OCI-LY1 (cell line): ENCODE data around the gene SLC25A21.

ENCODE experiments used
- H2AFZ ChIP-seq: fragments of 200-600 bp; sonication (generic), shearing (Covaris generic); 2 replicates; pipeline ENCODE4 v1.6.0; 2014; ENCODE audit warnings: antibody characterized with exemption, mild to moderate bottlenecking, low read length
- H3F3A ChIP-seq: fragments of 200-600 bp; sonication (generic), shearing (Covaris generic); 2 replicates; pipeline ENCODE4 v1.6.0; 2014; ENCODE audit warnings: mild to moderate bottlenecking, antibody characterized with exemption, low read length, moderate library complexity; ENCODE audit not compliant: insufficient read depth
- H3K27ac ChIP-seq: fragments of 200-600 bp; sonication (generic); 2 replicates; pipeline ENCODE4 v1.5.1; 2014; ENCODE audit warnings: low read length, mixed run types, mild to moderate bottlenecking, low read depth; ENCODE audit not compliant: poor library complexity, severe bottlenecking
- H3K27me3 ChIP-seq: fragments of 200-600 bp; sonication (generic); 2 replicates; pipeline ENCODE4 v1.6.0; 2014; ENCODE audit warnings: antibody characterized with exemption, mild to moderate bottlenecking, low read length, moderate library complexity; ENCODE audit not compliant: insufficient read depth
- H3K36me3 ChIP-seq: fragments of 200-600 bp; sonication (generic); 2 replicates; pipeline ENCODE4 v1.6.1; 2014; ENCODE audit warnings: mild to moderate bottlenecking, antibody characterized with exemption, low read length, moderate library complexity, mixed read lengths; ENCODE audit not compliant: insufficient read depth
- H3K4me1 ChIP-seq: fragments of 200-600 bp; sonication (generic); 2 replicates; pipeline ENCODE4 v1.5.1; 2014; ENCODE audit warnings: mild to moderate bottlenecking, low read length, moderate library complexity; ENCODE audit not compliant: insufficient read depth, severe bottlenecking
- H3K4me2 ChIP-seq: fragments of 200-600 bp; sonication (generic), shearing (Covaris generic); 2 replicates; pipeline ENCODE4 v1.6.1; 2014; ENCODE audit warnings: low read length
- H3K4me3 ChIP-seq: fragments of 200-600 bp; sonication (generic); 2 replicates; pipeline ENCODE4 v1.5.1; 2014; ENCODE audit warnings: low read length, low read depth, mild to moderate bottlenecking, mixed read lengths; ENCODE audit not compliant: poor library complexity, severe bottlenecking
- H3K79me2 ChIP-seq: fragments of 200-600 bp; shearing (Covaris generic); 2 replicates; pipeline ENCODE4 v1.6.1; 2016; ENCODE audit warnings: mixed run types, low read length, mixed read lengths; ENCODE audit not compliant: insufficient read depth
- H3K9ac ChIP-seq: fragments of 200-600 bp; sonication (generic), shearing (Covaris generic); 2 replicates; pipeline ENCODE4 v1.6.1; 2014; ENCODE audit warnings: mild to moderate bottlenecking, low read length, mixed read lengths
- H3K9me2 ChIP-seq: fragments of 200-600 bp; sonication (generic), shearing (Covaris generic); 2 replicates; pipeline ENCODE4 v1.6.1; 2014; ENCODE audit warnings: low read depth, mild to moderate bottlenecking, low read length, mixed read lengths
- H3K9me3 ChIP-seq: fragments of 200-600 bp; shearing (Covaris generic); 2 replicates; pipeline ENCODE4 v1.6.1; 2014; ENCODE audit warnings: low read length, mixed read lengths
- H4K20me1 ChIP-seq: fragments of 200-600 bp; sonication (generic), shearing (Covaris generic); 2 replicates; pipeline ENCODE4 v1.6.0; 2016; ENCODE audit warnings: mild to moderate bottlenecking, low read length; ENCODE audit not compliant: insufficient read depth
- CTCF ChIP-seq: fragments of 200-600 bp; sonication (generic), shearing (Covaris generic); IDR thresholded peaks from 2 replicates; pipeline ENCODE4 v1.5.1; 2017; ENCODE audit warnings: mild to moderate bottlenecking, antibody characterized with exemption, low read length, moderate library complexity, mixed read lengths
- EZH2 ChIP-seq: fragments of 200-600 bp; sonication (generic), shearing (Covaris generic); IDR thresholded peaks from 2 replicates; pipeline ENCODE4 v1.8.0; 2017; ENCODE audit warnings: borderline replicate concordance, mixed run types, mild to moderate bottlenecking, antibody characterized with exemption, low read length, moderate library complexity, mixed read lengths

SLC25A21 gene

GRCh38 chr14:36823651-36824050 lies 348.8 kb downstream of the SLC25A21 start:
- H3K36me3 ChIP-seq: no peaks in the 10 kb centered on the region
- H3K27me3 ChIP-seq: no peaks in the 10 kb centered on the region
- H3K4me1 ChIP-seq: no peaks in the 10 kb centered on the region
- H3K4me2 ChIP-seq: no peak overlapping the region
- H3K27ac ChIP-seq: no peak overlapping the region
- H2AFZ ChIP-seq: no peak overlapping the region
- TF ChIP-seq EZH2: no peak
- TF ChIP-seq CTCF: no peak
- H3K79me2 ChIP-seq: no peaks in the 10 kb centered on the region
- no peak overlapping the region for H3K4me3 ChIP-seq
- H3F3A ChIP-seq: no peaks in the 10 kb centered on the region
- no peaks in the 10 kb centered on the region for H3K9me3 ChIP-seq
- no peaks in the 10 kb centered on the region for H3K9me2 ChIP-seq
- H3K9ac ChIP-seq: no peak overlapping the region
- H4K20me1 ChIP-seq: no peaks in the 10 kb centered on the region

- Histone ChIP-seq H3K27ac (no peak overlapping the region), H4K20me1 (no peaks in the 10 kb centered on the region), H3K4me1 (no peaks in the 10 kb centered on the region), H3K79me2 (no peaks in the 10 kb centered on the region), H3K4me3 (no peak overlapping the region), H3K9me2 (no peaks in the 10 kb centered on the region), H3K9me3 (no peaks in the 10 kb centered on the region), H3K4me2 (no peak overlapping the region), H3K36me3 (no peaks in the 10 kb centered on the region), H3F3A (no peaks in the 10 kb centered on the region), H2AFZ (no peak overlapping the region), H3K27me3 (no peaks in the 10 kb centered on the region), H3K9ac (no peak overlapping the region)
- TF ChIP-seq EZH2 (no peak), CTCF (no peak)
Observed at GRCh38 chr14:36822685-36823084, 349.7 kb downstream of the SLC25A21 start.

- Histone ChIP-seq H3K9me2 (no peaks in the 10 kb centered on the region), H2AFZ (no peak overlapping the region), H3K27me3 (no peaks in the 10 kb centered on the region), H3K79me2 (no peaks in the 10 kb centered on the region), H3K4me3 (no peak overlapping the region), H3K27ac (no peak overlapping the region), H4K20me1 (no peaks in the 10 kb centered on the region), H3F3A (no peaks in the 10 kb centered on the region), H3K36me3 (no peaks in the 10 kb centered on the region), H3K9ac (no peak overlapping the region), H3K4me2 (no peak overlapping the region), H3K9me3 (no peaks in the 10 kb centered on the region), H3K4me1 (no peaks in the 10 kb centered on the region)
- TF ChIP-seq CTCF (no peak), EZH2 (no peak)
Observed at GRCh38 chr14:36820901-36821300, 351.5 kb downstream of the SLC25A21 start.
